Neural crest cell (in vitro differentiated cells): ENCODE measurements around the gene ZNF646. TPM values are rescaled to one million over a fixed set of nuclear protein-coding genes. Genes with fewer than 3 reads are reported as not detected.

Experiments used
- DNase-seq: peaks from one replicate; pipeline ENCODE4 v3.0.0; 2021; ENCODE audit warnings: low read depth, mixed read lengths, low spot score
- H3K27ac Mint-ChIP-seq: one replicate; pipeline ENCODE4 v1.8.0; 2021; ENCODE audit warnings: mild to moderate bottlenecking, mixed read lengths; ENCODE audit not compliant: unreplicated experiment
- H3K27me3 Mint-ChIP-seq: 2 replicates; pipeline ENCODE4 v1.8.0; 2021; ENCODE audit warnings: low read depth, mild to moderate bottlenecking, mixed read lengths
- H3K36me3 Mint-ChIP-seq: 2 replicates; pipeline ENCODE4 v1.8.0; 2021; ENCODE audit warnings: low read depth, mild to moderate bottlenecking, mixed read lengths
- H3K4me1 Mint-ChIP-seq: 2 replicates; pipeline ENCODE4 v1.8.0; 2021; ENCODE audit warnings: mixed read lengths
- H3K4me3 Mint-ChIP-seq: one replicate; pipeline ENCODE4 v1.8.0; 2021; ENCODE audit warnings: mild to moderate bottlenecking, mixed read lengths
- H3K9me3 Mint-ChIP-seq: 2 replicates; pipeline ENCODE4 v1.8.0; 2021; ENCODE audit warnings: mixed read lengths
- total RNA-seq: library from RNA; stranded (reverse); gene quantifications from 2 replicates; pipeline ENCODE4 v1.2.1, GENCODE V29; 2021
- TF ChIP-seq, protein P1 (sequence below): fragments of 200-600 bp; sonication (generic); conservative IDR thresholded peaks from 2 replicates; pipeline ENCODE4 v1.5.0; 2021; ENCODE audit warnings: antibody characterized with exemption, mild to moderate bottlenecking

Gene ZNF646
- total RNA-seq, 1 donor from 2014 or later = 32.4 TPM

DNA sequence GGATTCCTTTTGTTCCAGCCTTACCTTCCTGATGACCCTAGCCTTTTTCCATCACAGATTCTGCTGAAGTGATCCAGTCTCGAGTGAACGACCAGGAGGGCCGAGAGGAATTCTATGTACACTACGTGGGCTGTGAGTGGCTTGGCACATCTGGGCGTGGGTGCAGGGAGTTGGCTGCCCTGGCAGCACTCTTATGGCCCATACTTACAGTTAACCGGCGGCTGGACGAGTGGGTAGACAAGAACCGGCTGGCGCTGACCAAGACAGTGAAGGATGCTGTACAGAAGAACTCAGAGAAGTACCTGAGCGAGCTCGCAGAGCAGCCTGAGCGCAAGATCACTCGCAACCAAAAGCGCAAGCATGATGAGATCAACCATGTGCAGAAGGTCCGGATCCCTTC lies 45.9 kb downstream of the ZNF646 start:
- TF ChIP-seq, protein P1, sequence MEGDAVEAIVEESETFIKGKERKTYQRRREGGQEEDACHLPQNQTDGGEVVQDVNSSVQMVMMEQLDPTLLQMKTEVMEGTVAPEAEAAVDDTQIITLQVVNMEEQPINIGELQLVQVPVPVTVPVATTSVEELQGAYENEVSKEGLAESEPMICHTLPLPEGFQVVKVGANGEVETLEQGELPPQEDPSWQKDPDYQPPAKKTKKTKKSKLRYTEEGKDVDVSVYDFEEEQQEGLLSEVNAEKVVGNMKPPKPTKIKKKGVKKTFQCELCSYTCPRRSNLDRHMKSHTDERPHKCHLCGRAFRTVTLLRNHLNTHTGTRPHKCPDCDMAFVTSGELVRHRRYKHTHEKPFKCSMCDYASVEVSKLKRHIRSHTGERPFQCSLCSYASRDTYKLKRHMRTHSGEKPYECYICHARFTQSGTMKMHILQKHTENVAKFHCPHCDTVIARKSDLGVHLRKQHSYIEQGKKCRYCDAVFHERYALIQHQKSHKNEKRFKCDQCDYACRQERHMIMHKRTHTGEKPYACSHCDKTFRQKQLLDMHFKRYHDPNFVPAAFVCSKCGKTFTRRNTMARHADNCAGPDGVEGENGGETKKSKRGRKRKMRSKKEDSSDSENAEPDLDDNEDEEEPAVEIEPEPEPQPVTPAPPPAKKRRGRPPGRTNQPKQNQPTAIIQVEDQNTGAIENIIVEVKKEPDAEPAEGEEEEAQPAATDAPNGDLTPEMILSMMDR = no peak
- H3K27ac Mint-ChIP-seq = no peak overlapping the region
- H3K4me3 Mint-ChIP-seq = peak overlapping the region; percentile 51
- peaks cover 3% of the 10 kb centered on the region for H3K36me3 Mint-ChIP-seq
- H3K9me3 Mint-ChIP-seq = no peaks in the 10 kb centered on the region
- H3K27me3 Mint-ChIP-seq = no peaks in the 10 kb centered on the region
- no peak for DNase-seq
- peaks cover 12% of the 10 kb centered on the region for H3K4me1 Mint-ChIP-seq

DNA sequence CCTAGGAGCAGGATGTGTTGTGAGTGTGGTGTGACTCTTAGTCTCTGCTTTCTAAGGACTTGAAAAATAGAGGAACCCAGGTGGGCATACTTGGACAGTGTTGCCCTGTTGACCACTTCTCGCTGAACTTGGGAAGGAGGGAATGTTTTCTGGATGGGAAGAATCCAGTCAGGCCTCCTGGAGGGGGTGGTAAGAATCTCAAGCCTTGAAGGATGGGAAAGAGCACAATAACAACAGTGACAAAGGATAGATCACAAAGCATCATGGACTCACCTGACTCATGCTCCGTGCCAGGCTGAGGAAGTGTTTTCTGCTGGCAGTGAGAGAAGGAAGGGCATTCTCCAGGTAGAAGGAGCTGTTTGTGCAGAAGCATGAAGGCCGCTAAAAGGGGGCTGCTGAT lies 51.6 kb downstream of the ZNF646 start:
- Mint-ChIP-seq H3K9me3 (no peaks in the 10 kb centered on the region), H3K27me3 (no peaks in the 10 kb centered on the region), H3K36me3 (no peaks in the 10 kb centered on the region), H3K27ac (no peak overlapping the region), H3K4me3 (no peak overlapping the region), H3K4me1 (no peaks in the 10 kb centered on the region)
- TF ChIP-seq, protein P1 = no peak
- DNase-seq = no peak

DNA sequence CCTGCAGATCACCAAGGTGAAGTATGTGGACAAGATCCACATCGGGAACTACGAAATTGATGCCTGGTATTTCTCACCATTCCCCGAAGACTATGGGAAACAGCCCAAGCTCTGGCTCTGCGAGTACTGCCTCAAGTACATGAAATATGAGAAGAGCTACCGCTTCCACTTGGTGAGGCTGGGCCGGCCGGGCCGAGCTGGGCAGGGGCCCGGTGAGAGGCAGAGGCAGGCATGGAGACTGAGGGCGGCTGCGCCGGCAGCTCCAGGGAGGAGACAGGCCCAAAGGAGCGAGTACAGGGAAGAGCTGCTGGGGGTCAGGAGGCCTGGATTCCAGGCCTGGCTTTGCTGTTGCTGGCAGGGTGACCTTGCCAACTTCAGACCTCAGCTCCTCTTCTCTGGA lies 53.0 kb downstream of the ZNF646 start:
- no peak overlapping the region for H3K4me3 Mint-ChIP-seq
- H3K4me1 Mint-ChIP-seq = no peaks in the 10 kb centered on the region
- no peak overlapping the region for H3K27ac Mint-ChIP-seq
- TF ChIP-seq, protein P1 = no peak
- no peaks in the 10 kb centered on the region for H3K27me3 Mint-ChIP-seq
- H3K36me3 Mint-ChIP-seq = no peaks in the 10 kb centered on the region
- no peaks in the 10 kb centered on the region for H3K9me3 Mint-ChIP-seq
- DNase-seq = no peak

DNA sequence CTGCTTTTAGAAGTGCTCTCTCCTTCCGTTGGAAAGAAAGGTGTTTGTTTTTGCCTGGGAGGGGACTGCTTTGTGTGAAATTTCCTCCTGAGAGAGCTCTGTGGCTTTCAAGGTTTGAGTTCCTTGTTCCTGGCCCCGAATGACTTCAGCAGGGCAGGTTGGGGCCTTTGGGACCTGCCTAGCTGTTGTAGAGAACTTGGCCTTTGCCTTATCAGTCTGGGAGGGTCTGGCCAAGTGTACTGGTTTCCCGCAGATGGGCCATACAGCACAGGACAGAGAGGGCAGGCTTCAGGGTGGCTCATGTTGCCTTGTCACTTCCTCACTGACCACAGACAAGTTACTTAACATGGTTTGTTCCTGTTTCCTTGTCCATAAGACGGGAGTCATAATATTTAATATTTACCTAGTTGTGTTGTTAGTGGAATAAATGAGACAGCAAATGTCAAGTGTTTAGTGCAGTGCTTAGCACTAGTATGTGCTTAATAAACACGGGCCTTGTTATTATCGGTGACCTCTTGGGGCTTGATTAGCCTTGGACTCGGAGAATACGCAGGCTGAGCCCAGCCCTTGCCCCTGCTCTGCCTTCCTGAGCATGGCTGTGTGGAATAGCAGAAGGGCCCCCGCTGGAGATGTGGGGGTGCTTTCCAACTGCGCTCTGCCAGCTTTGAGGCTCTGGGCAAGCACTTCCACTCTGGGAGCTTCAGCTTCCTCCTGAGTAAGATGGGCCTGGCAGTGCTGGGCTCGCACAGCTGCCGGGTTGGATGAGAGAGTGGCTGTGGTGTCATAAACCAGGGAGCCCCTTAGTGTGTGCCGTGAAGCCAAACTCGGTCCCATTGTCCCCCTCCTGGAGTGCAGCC lies 54.7 kb downstream of the ZNF646 start:
- no peaks in the 10 kb centered on the region for H3K36me3 Mint-ChIP-seq
- H3K27me3 Mint-ChIP-seq = peaks cover under 1% of the 10 kb centered on the region
- TF ChIP-seq, protein P1 = no peak
- H3K4me1 Mint-ChIP-seq = peaks cover 6% of the 10 kb centered on the region
- H3K9me3 Mint-ChIP-seq = no peaks in the 10 kb centered on the region
- DNase-seq = no peak
- H3K4me3 Mint-ChIP-seq = no peak overlapping the region
- no peak overlapping the region for H3K27ac Mint-ChIP-seq

DNA sequence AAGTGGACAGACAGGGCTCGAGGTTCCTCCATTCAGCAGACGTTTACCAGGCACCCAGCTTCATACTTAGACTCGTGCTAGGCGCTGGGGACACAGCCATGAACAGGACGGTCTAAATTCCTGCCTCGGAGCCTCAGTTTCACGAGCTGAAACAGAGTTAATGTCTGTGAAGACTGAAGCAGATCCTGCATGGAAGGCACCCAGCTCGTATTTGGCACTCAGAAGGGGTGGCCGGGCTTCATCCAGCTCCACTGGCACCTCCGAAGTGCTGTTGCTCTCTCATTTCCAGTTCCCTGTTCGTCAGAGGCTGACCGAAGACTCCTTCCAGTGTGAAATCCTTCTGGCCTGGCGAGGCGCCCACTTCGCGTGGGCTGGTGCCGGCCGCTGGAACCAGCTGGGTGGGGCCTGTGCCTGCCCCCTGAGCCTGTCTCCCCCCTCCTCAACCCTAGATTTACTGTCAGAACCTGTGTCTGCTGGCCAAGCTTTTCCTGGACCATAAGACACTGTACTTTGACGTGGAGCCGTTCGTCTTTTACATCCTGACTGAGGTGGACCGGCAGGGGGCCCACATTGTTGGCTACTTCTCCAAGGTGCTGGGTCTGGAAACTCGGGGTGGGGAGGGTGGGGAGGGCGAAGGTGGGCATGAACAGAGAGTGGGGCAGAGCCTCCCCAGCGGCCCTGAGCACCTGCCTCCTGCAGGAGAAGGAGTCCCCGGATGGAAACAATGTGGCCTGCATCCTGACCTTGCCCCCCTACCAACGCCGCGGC lies 55.5 kb downstream of the ZNF646 start:
- Mint-ChIP-seq H3K4me1 (peaks cover 14% of the 10 kb centered on the region), H3K27ac (no peak overlapping the region), H3K9me3 (no peaks in the 10 kb centered on the region), H3K36me3 (no peaks in the 10 kb centered on the region), H3K4me3 (no peak overlapping the region), H3K27me3 (peaks cover 5% of the 10 kb centered on the region)
- no peak for DNase-seq
- TF ChIP-seq, protein P1 = no peak
